Lung (tissue), 12 donors: ENCODE results near the gene C9orf153. TPM values are rescaled to one million over a fixed set of nuclear protein-coding genes. Genes with fewer than 3 reads are reported as not detected.

Source experiments
- ATAC-seq: fragments of 200-7000 bp; cut with Tn5 transposase; one replicate; pipeline ENCODE4 v1.9.1; 2020; ENCODE audit warnings: moderate number of reproducible peaks; ENCODE audit not compliant: insufficient read depth, low FRiP score
- DNase-seq, 3 donors: peaks; one replicate each; pipeline ENCODE4 v3.0.0-alpha.2; 2013 to 2017
- H3K27ac ChIP-seq, 2 donors: one replicate each; pipeline ENCODE4 v1.5.1; 2013; ENCODE audit warnings: mild to moderate bottlenecking in 2 of 2, moderate library complexity in 2 of 2, control low read depth in 1 of 2, inconsistent platforms in 1 of 2, low read depth in 1 of 2, low read length in 1 of 2
- H3K27me3 ChIP-seq, 3 donors: one replicate each; pipeline ENCODE4 v1.5.1; 2013; ENCODE audit warnings: low read length in 2 of 3; ENCODE audit not compliant: control insufficient read depth in 3 of 3, insufficient read depth in 3 of 3
- H3K36me3 ChIP-seq, 4 donors: one replicate each; pipeline ENCODE4 v1.5.1; 2013; ENCODE audit warnings: low read length in 4 of 4, mild to moderate bottlenecking in 1 of 4, moderate library complexity in 1 of 4; ENCODE audit not compliant: control insufficient read depth in 4 of 4, insufficient read depth in 4 of 4
- H3K4me1 ChIP-seq, 5 donors: one replicate each; pipeline ENCODE4 v1.5.1; 2013; ENCODE audit warnings: low read length in 5 of 5, mild to moderate bottlenecking in 2 of 5, moderate library complexity in 1 of 5; ENCODE audit not compliant: control insufficient read depth in 5 of 5, insufficient read depth in 5 of 5
- H3K4me3 ChIP-seq: one replicate; pipeline ENCODE4 v1.5.1; 2013; ENCODE audit warnings: mild to moderate bottlenecking, control low read depth, moderate library complexity
- H3K9ac ChIP-seq, 2 donors: one replicate each; pipeline ENCODE4 v1.5.1; 2013; ENCODE audit warnings: low read length in 2 of 2, control low read depth in 1 of 2; ENCODE audit not compliant: insufficient read depth in 1 of 2
- H3K9me3 ChIP-seq, 4 donors: one replicate each; pipeline ENCODE4 v1.5.1; 2013; ENCODE audit warnings: low read length in 3 of 4, mild to moderate bottlenecking in 1 of 4, moderate library complexity in 1 of 4; ENCODE audit not compliant: control insufficient read depth in 4 of 4, insufficient read depth in 3 of 4
- WGBS, 2 donors: extraction: QIAGEN DNeasy Blood & Tissue Kit; methylation state at CpG; one replicate each; pipeline ENCODE4 v1.1.7; 2013; 5-methylcytosine and 5-hydroxymethylcytosine counted together
- polyA plus RNA-seq, 2 donors: library from polyadenylated mRNA; stranded (reverse); fragments of 200-250 nt; gene quantifications; one replicate each; pipeline ENCODE4 v1.2.1, GENCODE V29; 2013
- total RNA-seq, 2 donors: library from RNA; depleted of rRNA in 1 of 2; stranded (reverse); fragments of >200 nt in 1 of 2; gene quantifications; one replicate each; pipeline ENCODE4 v1.2.1, GENCODE V29; 2014 to 2021
- TF ChIP-seq, protein P1 (sequence below): IDR thresholded peaks from 2 replicates; pipeline ENCODE4 v1.5.1; 2012; ENCODE audit warnings: mild to moderate bottlenecking; ENCODE audit errors: control extremely low read depth, extremely low read depth
- donor health status: control.
- donor health status: control.
- donor health status: Bipolar disorder and iron deficiency.
- donor health status: healthy.
- donor health status: DM: yes; HTN: yes; CAD: no.

The C9orf153 gene
- total and polyA plus RNA-seq, 4 donors = 0.02 to 2.7 (median 0.19) TPM

- Histone ChIP-seq H3K27me3 (no peaks in the 10 kb centered on the region), H3K36me3 (peaks cover 0 to 5% (median 1%) of the 10 kb centered on the region in 4 donors), H3K9me3 (no peaks in the 10 kb centered on the region), H3K4me3 (peak within 1 kb of the TSS; percentile 90), H3K4me1 (peaks cover 6 to 32% (median 8%) of the 10 kb centered on the region in 5 donors), H3K9ac (peak within 1 kb of the TSS; percentile 85 to 94), H3K27ac (peak within 1 kb of the TSS; percentile 97 to 98)
- TF ChIP-seq, protein P1, sequence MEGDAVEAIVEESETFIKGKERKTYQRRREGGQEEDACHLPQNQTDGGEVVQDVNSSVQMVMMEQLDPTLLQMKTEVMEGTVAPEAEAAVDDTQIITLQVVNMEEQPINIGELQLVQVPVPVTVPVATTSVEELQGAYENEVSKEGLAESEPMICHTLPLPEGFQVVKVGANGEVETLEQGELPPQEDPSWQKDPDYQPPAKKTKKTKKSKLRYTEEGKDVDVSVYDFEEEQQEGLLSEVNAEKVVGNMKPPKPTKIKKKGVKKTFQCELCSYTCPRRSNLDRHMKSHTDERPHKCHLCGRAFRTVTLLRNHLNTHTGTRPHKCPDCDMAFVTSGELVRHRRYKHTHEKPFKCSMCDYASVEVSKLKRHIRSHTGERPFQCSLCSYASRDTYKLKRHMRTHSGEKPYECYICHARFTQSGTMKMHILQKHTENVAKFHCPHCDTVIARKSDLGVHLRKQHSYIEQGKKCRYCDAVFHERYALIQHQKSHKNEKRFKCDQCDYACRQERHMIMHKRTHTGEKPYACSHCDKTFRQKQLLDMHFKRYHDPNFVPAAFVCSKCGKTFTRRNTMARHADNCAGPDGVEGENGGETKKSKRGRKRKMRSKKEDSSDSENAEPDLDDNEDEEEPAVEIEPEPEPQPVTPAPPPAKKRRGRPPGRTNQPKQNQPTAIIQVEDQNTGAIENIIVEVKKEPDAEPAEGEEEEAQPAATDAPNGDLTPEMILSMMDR = no peak
- peak; percentile 98 for ATAC-seq
- WGBS, 2 donors = 0% methylated on average over 79 to 101 of the region's 101 CpGs
- peak; percentile 97 to 98 (median 97) for DNase-seq
Measured at GRCh38 chr9:86282077-86282978, 22.9 kb upstream of the C9orf153 start, which contains the start of gene ISCA1. Gene ISCA1 (minus strand): TSS chr9:86282538. CDS start chr9:86282458, 80 bp downstream.

- Histone ChIP-seq H3K36me3 (peaks cover 0 to 3% (median 0%) of the 10 kb centered on the region in 4 donors), H3K9me3 (no peaks in the 10 kb centered on the region), H3K9ac (peak overlapping the region; percentile 85 to 94), H3K27me3 (no peaks in the 10 kb centered on the region), H3K4me1 (peaks cover 6 to 32% (median 8%) of the 10 kb centered on the region in 5 donors), H3K27ac (peak overlapping the region; percentile 97 to 98), H3K4me3 (peak overlapping the region; percentile 90)
- DNase-seq (peak in 1 of 3 donors; percentile 40), ATAC-seq (no peak)
- 1 to 2% methylated on average over 31 of the region's 31 CpGs for WGBS, 2 donors
- TF ChIP-seq, protein P1 = no peak
Measured at GRCh38 chr9:86281593-86282076, 22.2 kb upstream of the C9orf153 start.

GRCh38 chr9:86280580-86280979 lies 21.1 kb upstream of the C9orf153 start:
- Histone ChIP-seq H3K36me3 (peaks cover 0 to 3% (median 1%) of the 10 kb centered on the region in 4 donors), H3K4me1 (peaks cover 6 to 29% (median 11%) of the 10 kb centered on the region in 5 donors), H3K9ac (no peak overlapping the region), H3K9me3 (no peaks in the 10 kb centered on the region), H3K27ac (no peak overlapping the region), H3K27me3 (no peaks in the 10 kb centered on the region), H3K4me3 (no peak overlapping the region)
- TF ChIP-seq, protein P1 = no peak
- WGBS, 2 donors = 94 to 95% methylated on average over 7 of the region's 7 CpGs
- ATAC-seq (no peak), DNase-seq (no peak)
